GM10248 (cell line): ENCODE measurements around the gene SLC25A42.

Source experiments
- CTCF ChIA-PET: fragments of 300-600 bp; sonication (Branson Sonifier 250); formaldehyde crosslinking; extraction: SDS; loops from one replicate; lab custom pipeline; 2021; ENCODE audit warnings: antibody characterized with exemption; lab: Yijun Ruan, JAX
- POLR2A ChIA-PET: fragments of 350-650 bp; sonication (Branson Sonifier 250); formaldehyde crosslinking; extraction: SDS; loops from one replicate; lab custom pipeline; 2020; ENCODE audit warnings: antibody characterized with exemption; lab: Yijun Ruan, JAX
- DNase-seq: peaks from one replicate; pipeline ENCODE4 v3.0.0; 2012; ENCODE audit errors: extremely low spot score
- TF ChIP-seq, protein P1 (sequence below): IDR thresholded peaks from 2 replicates; pipeline ENCODE4 v1.5.1; 2012; ENCODE audit warnings: mild to moderate bottlenecking, low read depth; ENCODE audit errors: extremely low read depth, missing control alignments, control extremely low read depth

SLC25A42 gene

GRCh38 chr19:19049406-19049805, 14.4 kb upstream of the SLC25A42 start:
- DNase-seq: no peak
- ChIA-PET POLR2A (no interaction called here), CTCF (interaction anchor here (1.5 kb wide), 1 partner anchor 126 kb away, joined by 6 read pairs; no protein-coding TSS in a partner anchor)
- TF ChIP-seq, protein P1, sequence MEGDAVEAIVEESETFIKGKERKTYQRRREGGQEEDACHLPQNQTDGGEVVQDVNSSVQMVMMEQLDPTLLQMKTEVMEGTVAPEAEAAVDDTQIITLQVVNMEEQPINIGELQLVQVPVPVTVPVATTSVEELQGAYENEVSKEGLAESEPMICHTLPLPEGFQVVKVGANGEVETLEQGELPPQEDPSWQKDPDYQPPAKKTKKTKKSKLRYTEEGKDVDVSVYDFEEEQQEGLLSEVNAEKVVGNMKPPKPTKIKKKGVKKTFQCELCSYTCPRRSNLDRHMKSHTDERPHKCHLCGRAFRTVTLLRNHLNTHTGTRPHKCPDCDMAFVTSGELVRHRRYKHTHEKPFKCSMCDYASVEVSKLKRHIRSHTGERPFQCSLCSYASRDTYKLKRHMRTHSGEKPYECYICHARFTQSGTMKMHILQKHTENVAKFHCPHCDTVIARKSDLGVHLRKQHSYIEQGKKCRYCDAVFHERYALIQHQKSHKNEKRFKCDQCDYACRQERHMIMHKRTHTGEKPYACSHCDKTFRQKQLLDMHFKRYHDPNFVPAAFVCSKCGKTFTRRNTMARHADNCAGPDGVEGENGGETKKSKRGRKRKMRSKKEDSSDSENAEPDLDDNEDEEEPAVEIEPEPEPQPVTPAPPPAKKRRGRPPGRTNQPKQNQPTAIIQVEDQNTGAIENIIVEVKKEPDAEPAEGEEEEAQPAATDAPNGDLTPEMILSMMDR: no peak

GRCh38 chr19:19050104-19050503, 13.7 kb upstream of the SLC25A42 start:
- POLR2A ChIA-PET: no interaction called here
- no peak for DNase-seq
- CTCF ChIA-PET: interaction anchor here (1.3 kb wide), 1 partner anchor 10 kb away, joined by 3 read pairs; no protein-coding TSS in a partner anchor
- TF ChIP-seq, protein P1: no peak

GRCh38 chr19:19050731-19051130, 13.1 kb upstream of the SLC25A42 start:
- POLR2A ChIA-PET: no interaction called here

DNA sequence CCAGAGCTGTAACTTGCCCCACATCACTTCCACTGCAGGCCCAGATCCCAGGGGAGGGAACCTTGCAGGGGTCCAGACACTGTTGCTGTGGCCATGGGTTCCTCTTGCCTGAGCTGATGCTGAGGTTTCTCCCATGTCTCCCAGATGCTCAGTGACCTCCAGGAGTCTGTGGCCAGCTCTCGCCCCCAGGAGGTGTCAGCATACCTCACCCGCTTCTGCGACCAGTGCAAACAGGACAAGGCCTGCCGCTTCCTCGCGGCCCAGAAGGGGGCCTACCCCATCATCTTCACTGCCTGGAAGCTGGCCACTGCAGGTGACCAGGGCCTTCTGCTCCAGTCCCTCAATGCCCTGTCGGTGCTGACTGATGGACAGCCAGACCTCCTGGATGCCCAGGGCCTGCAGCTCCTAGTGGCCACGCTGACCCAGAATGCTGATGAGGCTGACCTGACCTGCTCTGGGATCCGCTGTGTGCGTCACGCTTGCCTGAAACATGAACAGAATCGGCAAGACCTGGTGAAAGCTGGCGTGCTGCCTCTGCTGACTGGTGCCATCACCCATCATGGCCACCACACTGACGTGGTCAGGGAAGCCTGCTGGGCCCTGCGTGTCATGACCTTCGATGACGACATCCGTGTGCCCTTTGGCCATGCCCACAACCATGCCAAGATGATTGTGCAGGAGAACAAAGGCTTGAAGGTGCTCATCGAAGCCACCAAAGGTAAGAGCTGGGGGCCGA, 12.1 kb upstream of the SLC25A42 start:
- TF ChIP-seq, protein P1: no peak
- CTCF ChIA-PET: interaction anchor here (1.0 to 3.8 kb wide), 6 partner anchors 11 to 123 kb away, joined by 3 to 23 read pairs (median 4); partner anchors contain the start of gene SLC25A42
- DNase-seq: no peak
- POLR2A ChIA-PET: interaction anchor here (0.6 kb wide), 1 partner anchor 125 kb away, joined by 3 read pairs; no protein-coding TSS in a partner anchor

More at GRCh38 chr19:19050731-19051130, 13.1 kb upstream of the SLC25A42 start:
- no peak for DNase-seq
- CTCF ChIA-PET: interaction anchor here (1.3 kb wide), 2 partner anchors 11 to 124 kb away, joined by 3 to 4 read pairs; no protein-coding TSS in a partner anchor
- TF ChIP-seq, protein P1: no peak

GRCh38 chr19:19052921-19053320, 10.9 kb upstream of the SLC25A42 start:
- ChIA-PET CTCF (interaction anchor here (0.8 to 3.9 kb wide), 7 partner anchors 10 to 123 kb away, joined by 3 to 23 read pairs (median 8); partner anchors contain the start of gene SLC25A42), POLR2A (no interaction called here)
- DNase-seq: no peak
- TF ChIP-seq, protein P1: no peak

- DNase-seq: peak; percentile 71
- TF ChIP-seq, protein P1: peak; percentile 51
- POLR2A ChIA-PET: no interaction called here
- CTCF ChIA-PET: interaction anchor here (0.8 to 3.9 kb wide), 16 partner anchors 7 to 172 kb away, joined by 3 to 23 read pairs (median 4); partner anchors contain the start of gene SLC25A42
Observed at GRCh38 chr19:19053508-19054314, 10.1 kb upstream of the SLC25A42 start.
